ENCODE measurements around the gene SNUPN.

SNUPN gene

DNA sequence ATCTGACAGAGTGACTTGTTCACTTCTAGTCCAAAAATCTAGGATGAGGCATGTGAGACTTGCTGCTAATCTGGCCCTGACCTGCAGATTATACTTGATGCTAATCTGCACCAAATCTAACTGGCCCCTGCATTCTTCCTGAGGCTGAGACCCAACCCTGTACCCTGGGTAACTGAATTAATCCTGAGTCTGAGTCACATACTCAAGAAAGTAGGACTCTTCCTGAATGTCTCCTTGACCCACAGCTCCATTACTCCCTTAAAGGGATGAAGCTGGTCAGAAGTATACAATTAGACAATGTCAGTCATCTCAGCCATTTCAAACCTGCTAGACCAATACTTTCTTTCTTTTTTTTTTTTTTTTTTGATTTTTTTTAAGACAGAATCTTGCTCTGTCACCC, 71.9 kb downstream of the SNUPN start:
- H3K27ac ChIP-seq (ENCODE audit: low read length) = no peak overlapping the region
- DNase-seq = no peak
- H3K36me3 ChIP-seq (replicated peaks; ENCODE audit: insufficient read depth, low read length) = no peaks in the 10 kb centered on the region
- H3K4me2 ChIP-seq (ENCODE audit: low read depth, low read length) = no peak overlapping the region
- H3K9me3 ChIP-seq (replicated peaks; ENCODE audit: insufficient read depth, low read length) = no peaks in the 10 kb centered on the region
- no peak for TF ChIP-seq EZH2phosphoT487 (IDR thresholded peaks at IDR 0.05; ENCODE audit: low read length)
- TF ChIP-seq EZH2 (optimal IDR thresholded peaks at IDR 0.05; ENCODE audit: low read depth, low read length) = no peak
- TF ChIP-seq, protein P1, sequence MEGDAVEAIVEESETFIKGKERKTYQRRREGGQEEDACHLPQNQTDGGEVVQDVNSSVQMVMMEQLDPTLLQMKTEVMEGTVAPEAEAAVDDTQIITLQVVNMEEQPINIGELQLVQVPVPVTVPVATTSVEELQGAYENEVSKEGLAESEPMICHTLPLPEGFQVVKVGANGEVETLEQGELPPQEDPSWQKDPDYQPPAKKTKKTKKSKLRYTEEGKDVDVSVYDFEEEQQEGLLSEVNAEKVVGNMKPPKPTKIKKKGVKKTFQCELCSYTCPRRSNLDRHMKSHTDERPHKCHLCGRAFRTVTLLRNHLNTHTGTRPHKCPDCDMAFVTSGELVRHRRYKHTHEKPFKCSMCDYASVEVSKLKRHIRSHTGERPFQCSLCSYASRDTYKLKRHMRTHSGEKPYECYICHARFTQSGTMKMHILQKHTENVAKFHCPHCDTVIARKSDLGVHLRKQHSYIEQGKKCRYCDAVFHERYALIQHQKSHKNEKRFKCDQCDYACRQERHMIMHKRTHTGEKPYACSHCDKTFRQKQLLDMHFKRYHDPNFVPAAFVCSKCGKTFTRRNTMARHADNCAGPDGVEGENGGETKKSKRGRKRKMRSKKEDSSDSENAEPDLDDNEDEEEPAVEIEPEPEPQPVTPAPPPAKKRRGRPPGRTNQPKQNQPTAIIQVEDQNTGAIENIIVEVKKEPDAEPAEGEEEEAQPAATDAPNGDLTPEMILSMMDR (IDR thresholded peaks at IDR 0.05; ENCODE audit: low read length) = no peak
- H2AFZ ChIP-seq (ENCODE audit: low read length) = no peak overlapping the region
- no peaks in the 10 kb centered on the region for H3K79me2 ChIP-seq (ENCODE audit: low read length)
- H3K9me2 ChIP-seq (replicated peaks; ENCODE audit: insufficient read depth, low read length) = no peaks in the 10 kb centered on the region
- no peak overlapping the region for H3K4me3 ChIP-seq (ENCODE audit: low read length)
- H3K9ac ChIP-seq (ENCODE audit: low read length) = no peak overlapping the region
- H3F3A ChIP-seq (ENCODE audit: insufficient read depth, low read length) = no peaks in the 10 kb centered on the region
- H3K4me1 ChIP-seq (ENCODE audit: low read length) = no peaks in the 10 kb centered on the region
- no peaks in the 10 kb centered on the region for H3K27me3 ChIP-seq (replicated peaks; ENCODE audit: insufficient read depth, low read length)
- H4K20me1 ChIP-seq (ENCODE audit: insufficient read depth, low read length) = no peaks in the 10 kb centered on the region

DNA sequence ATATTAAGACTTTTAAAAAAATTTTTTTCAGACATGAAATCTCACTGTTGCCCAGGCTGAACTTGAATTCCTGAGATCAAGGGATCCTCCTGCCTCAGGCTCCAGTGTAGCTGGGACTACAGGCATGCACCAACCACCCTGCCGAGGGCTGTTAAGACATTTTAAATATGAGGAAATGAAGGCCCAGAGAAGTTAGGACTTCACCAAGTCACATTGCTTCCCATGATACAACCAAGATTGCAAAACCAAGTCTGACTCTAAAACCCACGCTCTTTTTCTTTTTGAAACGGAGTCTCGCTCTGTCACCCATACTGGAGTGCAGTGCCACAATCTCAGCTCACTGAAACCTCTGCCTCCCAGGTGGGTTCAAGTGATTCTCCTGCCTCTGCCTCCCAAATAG, 74.4 kb downstream of the SNUPN start:
- Histone ChIP-seq H3K79me2 (ENCODE audit: low read length) (no peaks in the 10 kb centered on the region), H3K27ac (ENCODE audit: low read length) (no peak overlapping the region), H3K27me3 (replicated peaks; ENCODE audit: insufficient read depth, low read length) (no peaks in the 10 kb centered on the region)

More for the DNA sequence above, 74.4 kb downstream of the SNUPN start:
- TF ChIP-seq, protein P1 (IDR thresholded peaks at IDR 0.05; ENCODE audit: low read length) = no peak
- no peak for TF ChIP-seq EZH2phosphoT487 (IDR thresholded peaks at IDR 0.05; ENCODE audit: low read length)
- TF ChIP-seq EZH2 (optimal IDR thresholded peaks at IDR 0.05; ENCODE audit: low read depth, low read length) = no peak
- no peaks in the 10 kb centered on the region for H3K36me3 ChIP-seq (replicated peaks; ENCODE audit: insufficient read depth, low read length)
- H3K4me1 ChIP-seq (ENCODE audit: low read length) = no peaks in the 10 kb centered on the region
- no peaks in the 10 kb centered on the region for H3F3A ChIP-seq (ENCODE audit: insufficient read depth, low read length)
- H2AFZ ChIP-seq (ENCODE audit: low read length) = no peak overlapping the region
- H3K9me2 ChIP-seq (replicated peaks; ENCODE audit: insufficient read depth, low read length) = no peaks in the 10 kb centered on the region
- no peak overlapping the region for H3K4me2 ChIP-seq (ENCODE audit: low read depth, low read length)
- H3K9me3 ChIP-seq (replicated peaks; ENCODE audit: insufficient read depth, low read length) = no peaks in the 10 kb centered on the region
- no peak overlapping the region for H3K9ac ChIP-seq (ENCODE audit: low read length)
- H3K4me3 ChIP-seq (ENCODE audit: low read length) = no peak overlapping the region
- no peaks in the 10 kb centered on the region for H4K20me1 ChIP-seq (ENCODE audit: insufficient read depth, low read length)
- no peak for DNase-seq
